CD8-positive, alpha-beta memory T cell (primary cell): Measurements from ENCODE around the gene DCTN2. TPM values are rescaled to one million over a fixed set of nuclear protein-coding genes. Genes with fewer than 3 reads are reported as not detected.
"Not testable (repeated sequence)": the region's sequence is repeated elsewhere in the genome, so short reads cannot be mapped to it uniquely, and the experiment has no call there.

Source experiments
- CTCF ChIA-PET: fragments of 350-600 bp; sonication (Branson Sonifier 250); formaldehyde crosslinking; loops from one replicate; lab custom pipeline; 2021; ENCODE audit warnings: antibody characterized with exemption; lab: Charles Lee
- POLR2A ChIA-PET: fragments of 350-600 bp; sonication (Branson Sonifier 250); formaldehyde crosslinking; loops from one replicate; lab custom pipeline; 2021; ENCODE audit warnings: antibody characterized with exemption; lab: Charles Lee
- DNase-seq, 5 donors: peaks; one replicate each; pipeline versions ENCODE4 v3.0.0 to v3.0.0-alpha.2; 2020 to 2022; ENCODE audit warnings: mixed read lengths in 1 of 5
- H3K27ac ChIP-seq: one replicate; pipeline ENCODE4 v1.7.0; 2013; ENCODE audit warnings: low read depth, mild to moderate bottlenecking, low read length, moderate library complexity
- H3K27me3 ChIP-seq: 2 replicates; pipeline ENCODE4 v1.7.0; 2013; ENCODE audit warnings: low read length, mild to moderate bottlenecking; ENCODE audit not compliant: insufficient read depth, poor library complexity, severe bottlenecking
- H3K36me3 ChIP-seq: 2 replicates; pipeline ENCODE4 v1.7.0; 2013; ENCODE audit warnings: mild to moderate bottlenecking, low read length, moderate library complexity; ENCODE audit not compliant: insufficient read depth
- H3K4me1 ChIP-seq: 2 replicates; pipeline ENCODE4 v1.7.0; 2013; ENCODE audit warnings: mild to moderate bottlenecking, low read length, moderate library complexity; ENCODE audit not compliant: insufficient read depth
- H3K4me3 ChIP-seq: 2 replicates; pipeline ENCODE4 v1.7.0; 2013; ENCODE audit warnings: mild to moderate bottlenecking, low read length
- H3K9me3 ChIP-seq: 2 replicates; pipeline ENCODE4 v1.7.0; 2013; ENCODE audit warnings: mild to moderate bottlenecking, low read length
- H3K27ac Mint-ChIP-seq, 8 donors: one replicate each; pipeline ENCODE4 v1.8.0; 2020 to 2021; ENCODE audit warnings: mixed read lengths in 8 of 8, mild to moderate bottlenecking in 6 of 8, inconsistent platforms in 3 of 8, moderate library complexity in 3 of 8
- H3K27me3 Mint-ChIP-seq, 2 donors: one replicate each; pipeline ENCODE4 v1.8.0; 2020 to 2021; ENCODE audit warnings: mixed read lengths in 2 of 2, mild to moderate bottlenecking in 1 of 2, moderate library complexity in 1 of 2
- H3K36me3 Mint-ChIP-seq, 3 donors: one replicate each; pipeline ENCODE4 v1.8.0; 2020 to 2021; ENCODE audit warnings: mixed read lengths in 3 of 3, inconsistent platforms in 1 of 3, mild to moderate bottlenecking in 1 of 3
- H3K4me1 Mint-ChIP-seq, 3 donors: one replicate each; pipeline ENCODE4 v1.8.0; 2020 to 2021; ENCODE audit warnings: mixed read lengths in 3 of 3, inconsistent platforms in 1 of 3, mild to moderate bottlenecking in 1 of 3
- H3K4me3 Mint-ChIP-seq, 7 donors: one replicate each; pipeline ENCODE4 v1.8.0; 2020 to 2021; ENCODE audit warnings: mixed read lengths in 7 of 7, mild to moderate bottlenecking in 6 of 7, moderate library complexity in 4 of 7, inconsistent platforms in 2 of 7
- H3K9me3 Mint-ChIP-seq, 5 donors: one replicate each; pipeline ENCODE4 v1.8.0; 2020 to 2022; ENCODE audit warnings: mixed read lengths in 5 of 5, mild to moderate bottlenecking in 3 of 5, moderate library complexity in 2 of 5, inconsistent platforms in 1 of 5
- polyA plus RNA-seq: library from polyadenylated mRNA; unstranded; fragments of 300-500 nt; fragmentation: Illumina TruSeq; gene quantifications from one replicate; pipeline ENCODE4 v1.2.3, GENCODE V29; 2021
- total RNA-seq, 2 experiments: library from RNA; stranded (reverse); gene quantifications; one replicate each; pipeline ENCODE4 v1.2.3, GENCODE V29; 2021

Gene DCTN2
- total and polyA plus RNA-seq, 3 experiments from 2014 or later: 80.8 to 99.3 (median 98.7) TPM

GRCh38 chr12:57518920-57519795, 27.8 kb downstream of the DCTN2 start:
- H3K9me3 ChIP-seq: no peaks in the 10 kb centered on the region
- DNase-seq: no peak
- Mint-ChIP-seq H3K27me3 (peaks cover 0 to 3% of the 10 kb centered on the region in 2 donors), H3K36me3 (peaks cover 0 to 66% (median 15%) of the 10 kb centered on the region in 3 donors), H3K27ac (peak overlapping the region; percentile 93 to 100 (median 99)), H3K9me3 (peaks cover 0 to 4% (median 0%) of the 10 kb centered on the region in 5 donors), H3K4me3 (peak overlapping the region; percentile 96 to 100 (median 98)), H3K4me1 (peaks cover 46 to 59% (median 47%) of the 10 kb centered on the region in 3 donors)
- peak overlapping the region; percentile 87 for H3K4me3 ChIP-seq
- peaks cover 32% of the 10 kb centered on the region for H3K36me3 ChIP-seq
- H3K27ac ChIP-seq: peak overlapping the region; percentile 99
- H3K27me3 ChIP-seq: no peaks in the 10 kb centered on the region
- H3K4me1 ChIP-seq: peaks cover 44% of the 10 kb centered on the region
- ChIA-PET CTCF (interaction anchor here (1.0 to 2.3 kb wide), 4 partner anchors 10 to 237 kb away, joined by 3 to 12 read pairs (median 4); no protein-coding TSS in a partner anchor), POLR2A (interaction anchor here (2.1 to 2.6 kb wide), 2 partner anchors 39 to 42 kb away, joined by 13 to 19 read pairs; partner anchors contain the start of gene ARHGAP9)

DNA sequence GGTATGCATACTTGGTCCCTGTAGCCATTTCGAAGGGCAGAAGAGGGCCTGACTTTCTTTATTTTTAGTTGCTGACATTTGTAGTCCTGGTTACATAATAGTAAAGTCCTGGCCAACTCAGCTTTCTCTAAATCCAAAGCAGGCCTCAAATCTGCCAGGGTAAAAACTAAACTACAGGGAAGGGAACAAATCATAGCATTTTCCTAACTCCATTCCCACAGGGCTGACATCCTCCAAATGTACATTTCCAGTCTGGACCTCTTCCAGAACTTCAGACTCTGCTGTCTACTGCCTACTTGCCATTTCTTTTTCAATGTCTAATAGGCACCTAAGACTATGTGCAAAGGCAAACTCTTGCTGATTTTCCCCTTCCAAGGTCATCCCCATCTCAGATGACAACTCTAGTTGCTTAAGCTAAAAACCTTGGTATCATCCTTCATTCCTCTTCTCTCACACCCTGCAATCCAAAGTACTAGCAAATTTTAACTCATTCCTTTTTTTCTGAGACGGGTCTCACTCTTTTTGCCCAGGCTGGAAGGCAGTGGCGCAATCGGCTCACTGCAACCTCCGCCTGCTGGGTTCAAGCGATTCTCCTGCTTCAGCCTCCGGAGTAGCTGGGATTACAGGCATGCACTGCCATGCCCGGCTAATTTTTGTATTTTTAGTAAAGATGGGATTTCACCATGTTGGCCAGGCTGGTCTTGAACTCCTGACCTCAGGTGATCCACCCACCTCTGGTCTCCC, 28.6 kb downstream of the DCTN2 start:
- Mint-ChIP-seq H3K4me3 (peak overlapping the region; percentile 37 to 98 (median 96)), H3K27me3 (peaks cover 0 to 3% of the 10 kb centered on the region in 2 donors), H3K27ac (peak overlapping the region; percentile 54 to 100 (median 96)), H3K36me3 (peaks cover 0 to 68% (median 15%) of the 10 kb centered on the region in 3 donors), H3K9me3 (peaks cover 0 to 4% (median 0%) of the 10 kb centered on the region in 5 donors), H3K4me1 (peaks cover 38 to 51% (median 39%) of the 10 kb centered on the region in 3 donors)
- H3K36me3 ChIP-seq: peaks cover 34% of the 10 kb centered on the region
- H3K9me3 ChIP-seq: no peaks in the 10 kb centered on the region
- H3K4me1 ChIP-seq: peaks cover 36% of the 10 kb centered on the region
- ChIA-PET POLR2A (no interaction called here), CTCF (interaction anchor here (1.0 kb wide), 3 partner anchors 9 to 238 kb away, joined by 3 read pairs; no protein-coding TSS in a partner anchor)
- H3K4me3 ChIP-seq: no peak overlapping the region
- H3K27me3 ChIP-seq: no peaks in the 10 kb centered on the region
- no peak for DNase-seq
- H3K27ac ChIP-seq: peak overlapping the region; percentile 0

- Histone ChIP-seq H3K4me1 (peaks cover 34% of the 10 kb centered on the region), H3K36me3 (peaks cover 40% of the 10 kb centered on the region)
- Mint-ChIP-seq H3K4me3 (peak overlapping the region in 3 of 7 donors; percentile 37 to 75 (median 37)), H3K4me1 (peaks cover 35 to 48% (median 35%) of the 10 kb centered on the region in 3 donors), H3K36me3 (peaks cover 1 to 72% (median 15%) of the 10 kb centered on the region in 3 donors), H3K27ac (peak overlapping the region in 7 of 8 donors; percentile 17 to 93 (median 54))
- CTCF ChIA-PET: interaction anchor here (1.0 to 1.3 kb wide), 4 partner anchors 8 to 239 kb away, joined by 3 read pairs; no protein-coding TSS in a partner anchor
- H3K27me3 Mint-ChIP-seq, H3K4me3 ChIP-seq, H3K9me3 Mint-ChIP-seq, H3K27me3 ChIP-seq, POLR2A ChIA-PET, H3K27ac ChIP-seq, H3K9me3 ChIP-seq: not testable (repeated sequence)
- peak in 1 of 5 donors; percentile 29 for DNase-seq
Observed at GRCh38 chr12:57517718-57518117, 29.3 kb downstream of the DCTN2 start.

GRCh38 chr12:57517187-57517586, 29.8 kb downstream of the DCTN2 start:
- ChIA-PET POLR2A (interaction anchor here (1.0 kb wide), 1 partner anchor 27 kb away, joined by 3 read pairs; no protein-coding TSS in a partner anchor), CTCF (interaction anchor here (1.3 kb wide), 1 partner anchor 54 kb away, joined by 3 read pairs; no protein-coding TSS in a partner anchor)
- Histone ChIP-seq H3K27me3 (no peaks in the 10 kb centered on the region), H3K9me3 (no peaks in the 10 kb centered on the region), H3K4me3 (no peak overlapping the region), H3K27ac (no peak overlapping the region), H3K4me1 (peaks cover 32% of the 10 kb centered on the region), H3K36me3 (peaks cover 43% of the 10 kb centered on the region)
- peak overlapping the region in 1 of 7 donors; percentile 75 for H3K4me3 Mint-ChIP-seq
- peaks cover 0 to 2% of the 10 kb centered on the region in 2 donors for H3K27me3 Mint-ChIP-seq
- H3K27ac Mint-ChIP-seq: peak overlapping the region in 7 of 8 donors; percentile 50 to 93 (median 67)
- peaks cover 0 to 2% (median 0%) of the 10 kb centered on the region in 5 donors for H3K9me3 Mint-ChIP-seq
- DNase-seq: peak in 1 of 5 donors; percentile 27
- peaks cover 34 to 46% (median 38%) of the 10 kb centered on the region in 3 donors for H3K4me1 Mint-ChIP-seq
- H3K36me3 Mint-ChIP-seq: peaks cover 7 to 76% (median 18%) of the 10 kb centered on the region in 3 donors

- Mint-ChIP-seq H3K36me3 (peaks cover 8 to 78% (median 22%) of the 10 kb centered on the region in 3 donors), H3K9me3 (no peaks in the 10 kb centered on the region), H3K4me3 (peak overlapping the region in 1 of 7 donors; percentile 17), H3K4me1 (peaks cover 29 to 41% (median 35%) of the 10 kb centered on the region in 3 donors), H3K27ac (peak overlapping the region in 6 of 8 donors; percentile 13 to 93 (median 62)), H3K27me3 (no peaks in the 10 kb centered on the region)
- ChIA-PET POLR2A (interaction anchor here (0.5 to 1.0 kb wide), 2 partner anchors 27 to 1036 kb away, joined by 3 to 5 read pairs; no protein-coding TSS in a partner anchor), CTCF (interaction anchor here (1.3 kb wide), 1 partner anchor 54 kb away, joined by 3 read pairs; no protein-coding TSS in a partner anchor)
- no peak overlapping the region for H3K4me3 ChIP-seq
- DNase-seq: peak in 1 of 5 donors; percentile 19
- H3K4me1 ChIP-seq: peaks cover 27% of the 10 kb centered on the region
- no peak overlapping the region for H3K27ac ChIP-seq
- no peaks in the 10 kb centered on the region for H3K27me3 ChIP-seq
- no peaks in the 10 kb centered on the region for H3K9me3 ChIP-seq
- H3K36me3 ChIP-seq: peaks cover 48% of the 10 kb centered on the region
Observed at GRCh38 chr12:57516617-57517153, 30.3 kb downstream of the DCTN2 start.

DNA sequence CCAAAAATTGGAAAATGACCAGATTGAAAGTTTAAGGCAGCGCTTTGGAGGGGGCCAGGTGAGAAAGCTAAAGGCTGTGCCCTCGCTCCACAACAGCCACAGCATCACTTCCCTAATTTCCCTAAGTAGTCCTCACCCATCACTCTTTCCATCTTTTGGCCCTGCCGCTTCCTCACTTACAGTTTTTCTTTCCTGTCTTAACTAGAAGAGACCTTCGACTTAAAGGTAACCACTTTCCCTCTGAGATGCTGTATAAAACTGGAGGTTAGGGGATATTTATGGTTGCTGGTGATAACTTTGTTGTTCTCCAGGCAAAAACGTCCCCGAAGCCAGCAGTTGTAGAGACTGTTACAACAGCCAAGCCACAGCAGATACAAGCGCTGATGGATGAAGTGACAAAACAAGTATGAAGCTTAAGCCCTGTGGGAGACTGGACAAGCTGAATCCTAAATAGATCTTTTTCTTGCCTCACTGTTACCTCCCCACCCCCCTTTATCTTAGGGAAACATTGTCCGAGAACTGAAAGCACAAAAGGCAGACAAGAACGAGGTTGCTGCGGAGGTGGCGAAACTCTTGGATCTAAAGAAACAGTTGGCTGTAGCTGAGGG, 31.0 kb downstream of the DCTN2 start:
- no peak overlapping the region for H3K4me3 ChIP-seq
- H3K4me1 Mint-ChIP-seq: peaks cover 24 to 35% (median 29%) of the 10 kb centered on the region in 3 donors
- H3K27me3 ChIP-seq: no peaks in the 10 kb centered on the region
- no peak for DNase-seq
- H3K36me3 ChIP-seq: peaks cover 54% of the 10 kb centered on the region
- no peaks in the 10 kb centered on the region for H3K27me3 Mint-ChIP-seq
- H3K9me3 ChIP-seq: no peaks in the 10 kb centered on the region
- H3K4me1 ChIP-seq: peaks cover 21% of the 10 kb centered on the region
- H3K27ac Mint-ChIP-seq: peak overlapping the region; percentile 10 to 93 (median 30)
- H3K4me3 Mint-ChIP-seq: peak overlapping the region in 1 of 7 donors; percentile 46
- no peaks in the 10 kb centered on the region for H3K9me3 Mint-ChIP-seq
- POLR2A ChIA-PET: interaction anchor here (0.5 to 1.0 kb wide), 2 partner anchors 26 to 1035 kb away, joined by 3 to 5 read pairs; no protein-coding TSS in a partner anchor
- peaks cover 8 to 83% (median 25%) of the 10 kb centered on the region in 3 donors for H3K36me3 Mint-ChIP-seq
- CTCF ChIA-PET: no interaction called here
- no peak overlapping the region for H3K27ac ChIP-seq
